ENCODE results near the gene CCR7.

CCR7 gene

GRCh38 chr17:40551879-40552768 is 13.1 kb downstream of the CCR7 start:
- TF ChIP-seq YY1 (IDR thresholded peaks at IDR 0.05; ENCODE audit: low read depth): no peak
- no peak for TF ChIP-seq NFIC (IDR thresholded peaks at IDR 0.05)
- TF ChIP-seq CREB1 (IDR thresholded peaks at IDR 0.05; ENCODE audit: low read depth): no peak
- TF ChIP-seq FOXM1 (IDR thresholded peaks at IDR 0.05; ENCODE audit: borderline replicate concordance, low read depth): no peak
- TF ChIP-seq, protein P1, sequence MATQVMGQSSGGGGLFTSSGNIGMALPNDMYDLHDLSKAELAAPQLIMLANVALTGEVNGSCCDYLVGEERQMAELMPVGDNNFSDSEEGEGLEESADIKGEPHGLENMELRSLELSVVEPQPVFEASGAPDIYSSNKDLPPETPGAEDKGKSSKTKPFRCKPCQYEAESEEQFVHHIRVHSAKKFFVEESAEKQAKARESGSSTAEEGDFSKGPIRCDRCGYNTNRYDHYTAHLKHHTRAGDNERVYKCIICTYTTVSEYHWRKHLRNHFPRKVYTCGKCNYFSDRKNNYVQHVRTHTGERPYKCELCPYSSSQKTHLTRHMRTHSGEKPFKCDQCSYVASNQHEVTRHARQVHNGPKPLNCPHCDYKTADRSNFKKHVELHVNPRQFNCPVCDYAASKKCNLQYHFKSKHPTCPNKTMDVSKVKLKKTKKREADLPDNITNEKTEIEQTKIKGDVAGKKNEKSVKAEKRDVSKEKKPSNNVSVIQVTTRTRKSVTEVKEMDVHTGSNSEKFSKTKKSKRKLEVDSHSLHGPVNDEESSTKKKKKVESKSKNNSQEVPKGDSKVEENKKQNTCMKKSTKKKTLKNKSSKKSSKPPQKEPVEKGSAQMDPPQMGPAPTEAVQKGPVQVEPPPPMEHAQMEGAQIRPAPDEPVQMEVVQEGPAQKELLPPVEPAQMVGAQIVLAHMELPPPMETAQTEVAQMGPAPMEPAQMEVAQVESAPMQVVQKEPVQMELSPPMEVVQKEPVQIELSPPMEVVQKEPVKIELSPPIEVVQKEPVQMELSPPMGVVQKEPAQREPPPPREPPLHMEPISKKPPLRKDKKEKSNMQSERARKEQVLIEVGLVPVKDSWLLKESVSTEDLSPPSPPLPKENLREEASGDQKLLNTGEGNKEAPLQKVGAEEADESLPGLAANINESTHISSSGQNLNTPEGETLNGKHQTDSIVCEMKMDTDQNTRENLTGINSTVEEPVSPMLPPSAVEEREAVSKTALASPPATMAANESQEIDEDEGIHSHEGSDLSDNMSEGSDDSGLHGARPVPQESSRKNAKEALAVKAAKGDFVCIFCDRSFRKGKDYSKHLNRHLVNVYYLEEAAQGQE (IDR thresholded peaks at IDR 0.05; ENCODE audit: low read depth): no peak
- TF ChIP-seq EP300 (IDR thresholded peaks at IDR 0.05; ENCODE audit: borderline replicate concordance): no peak
- TF ChIP-seq ZBTB7A (IDR thresholded peaks at IDR 0.05; ENCODE audit: low read depth): no peak
- no peak for TF ChIP-seq MAX (IDR thresholded peaks at IDR 0.05)
- no peak for TF ChIP-seq TCF12 (IDR thresholded peaks at IDR 0.05; ENCODE audit: low read depth)
- TF ChIP-seq RAD21 (IDR thresholded peaks at IDR 0.05; ENCODE audit: low read depth): no peak

- TF ChIP-seq EP300 (IDR thresholded peaks at IDR 0.05; ENCODE audit: borderline replicate concordance): no peak
- TF ChIP-seq, protein P1 (IDR thresholded peaks at IDR 0.05; ENCODE audit: low read depth): no peak
- no peak for TF ChIP-seq EGR1 (IDR thresholded peaks at IDR 0.05)
- TF ChIP-seq FOXM1 (IDR thresholded peaks at IDR 0.05; ENCODE audit: borderline replicate concordance, low read depth): no peak
- TF ChIP-seq TCF12 (IDR thresholded peaks at IDR 0.05; ENCODE audit: low read depth): no peak
- no peak for TF ChIP-seq MAX (IDR thresholded peaks at IDR 0.05)
- TF ChIP-seq TEAD4 (IDR thresholded peaks at IDR 0.05): no peak
- no peak for TF ChIP-seq USF1 (IDR thresholded peaks at IDR 0.05)
- no peak for TF ChIP-seq NFIC (IDR thresholded peaks at IDR 0.05)
- no peak for TF ChIP-seq RAD21 (IDR thresholded peaks at IDR 0.05; ENCODE audit: low read depth)
- TF ChIP-seq YY1 (IDR thresholded peaks at IDR 0.05; ENCODE audit: low read depth): no peak
- TF ChIP-seq ZBTB7A (IDR thresholded peaks at IDR 0.05; ENCODE audit: low read depth): no peak
- no peak for TF ChIP-seq CEBPB (IDR thresholded peaks at IDR 0.05)
- no peak for TF ChIP-seq CREB1 (IDR thresholded peaks at IDR 0.05; ENCODE audit: low read depth)
These were observed 14.0 kb downstream of the CCR7 start for GRCh38 chr17:40551091-40551878.

DNA sequence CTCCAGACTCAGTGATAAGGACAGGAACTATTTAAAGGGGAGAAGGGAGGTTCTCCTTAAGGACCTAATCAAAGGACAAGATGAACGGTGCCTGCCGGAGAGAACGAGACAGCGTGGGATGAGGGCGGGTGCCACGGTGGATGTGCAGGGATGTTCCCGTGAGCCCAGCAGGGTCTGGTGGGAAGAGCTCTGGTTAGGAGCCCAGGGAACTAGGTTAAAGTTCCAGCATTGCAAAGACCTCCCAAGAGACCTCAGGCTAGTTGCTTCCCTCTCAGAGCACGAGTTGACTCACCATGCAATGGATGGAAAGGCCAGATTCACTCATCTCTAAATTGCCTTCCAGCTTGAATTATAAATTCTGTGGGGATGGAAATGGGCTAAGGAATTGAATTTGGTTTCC is 14.7 kb downstream of the CCR7 start:
- TF ChIP-seq TCF12 (IDR thresholded peaks at IDR 0.05; ENCODE audit: low read depth): no peak
- TF ChIP-seq, protein P1 (IDR thresholded peaks at IDR 0.05; ENCODE audit: low read depth): no peak
- TF ChIP-seq EGR1 (IDR thresholded peaks at IDR 0.05): no peak
- no peak for TF ChIP-seq ZBTB7A (IDR thresholded peaks at IDR 0.05; ENCODE audit: low read depth)
- no peak for TF ChIP-seq TAF1 (IDR thresholded peaks at IDR 0.05; ENCODE audit: low read depth)
- no peak for TF ChIP-seq FOXM1 (IDR thresholded peaks at IDR 0.05; ENCODE audit: borderline replicate concordance, low read depth)
- TF ChIP-seq TEAD4 (IDR thresholded peaks at IDR 0.05): no peak
- TF ChIP-seq RAD21 (IDR thresholded peaks at IDR 0.05; ENCODE audit: low read depth): no peak
- TF ChIP-seq EP300 (IDR thresholded peaks at IDR 0.05; ENCODE audit: borderline replicate concordance): no peak

All from Ishikawa (cell line).